HepG2 (cell line): Measurements from ENCODE around the gene DNAJC5. TPM values are rescaled to one million over a fixed set of nuclear protein-coding genes. Genes with fewer than 3 reads are reported as not detected.
A peak's percentile ranks its signal among the peaks of the same experiment; 100 is the strongest.

Experiments
- DNMT3B ChIP-seq: conservative IDR thresholded peaks from 2 replicates; pipeline ENCODE4 v1.6.1; 2016; ENCODE audit warnings: missing biosample characterization, control low read depth
- ELK4 ChIP-seq: sonication (generic); formaldehyde crosslinking; IDR thresholded peaks from 2 replicates; pipeline ENCODE4 v1.9.0; 2021; ENCODE audit warnings: missing genetic modification reagents, borderline replicate concordance
- GATAD2A ChIP-seq: IDR thresholded peaks from 2 replicates; pipeline ENCODE4 v1.6.1; 2016
- HDAC1 ChIP-seq: sonication (generic); formaldehyde crosslinking; IDR thresholded peaks from 2 replicates; pipeline ENCODE4 v1.5.1; 2020; ENCODE audit warnings: mild to moderate bottlenecking, missing genetic modification reagents
- HMGXB4 ChIP-seq, 2 experiments: sonication (generic) in 1 of 2; formaldehyde crosslinking in 1 of 2; IDR thresholded peaks; 2 replicates each; pipeline versions ENCODE4 v1.4.0 to v1.6.1; 2018 to 2020; ENCODE audit warnings: missing genetic modification reagents in 2 of 2, borderline replicate concordance in 1 of 2, low read depth in 1 of 2, mild to moderate bottlenecking in 1 of 2, missing biosample characterization in 1 of 2
- HNRNPK ChIP-seq: fragments of 200-400 bp; formaldehyde crosslinking; IDR thresholded peaks from 2 replicates; pipeline ENCODE4 v1.6.1; 2018; ENCODE audit warnings: low read length, low read depth, moderate library complexity, mild to moderate bottlenecking; ENCODE audit not compliant: poor library complexity, severe bottlenecking
- KLF12 ChIP-seq: sonication (generic); formaldehyde crosslinking; IDR thresholded peaks from 2 replicates; pipeline ENCODE4 v1.4.0; 2020; ENCODE audit warnings: missing genetic modification reagents, borderline replicate concordance
- NCOA2 ChIP-seq: sonication (generic); formaldehyde crosslinking; IDR thresholded peaks from 2 replicates; pipeline ENCODE4 v1.8.0; 2022; ENCODE audit warnings: inconsistent platforms
- NONO ChIP-seq, 2 experiments: fragments of 450-650 bp in 1 of 2; sonication (generic) in 1 of 2; formaldehyde crosslinking in 1 of 2; IDR thresholded peaks in 1 of 2; conservative IDR thresholded peaks in 1 of 2; 2 replicates each; pipeline versions ENCODE4 v1.6.1 to v1.8.0; 2017 to 2022; ENCODE audit warnings: mild to moderate bottlenecking in 1 of 2, missing genetic modification reagents in 1 of 2, moderate library complexity in 1 of 2
- NR2F6 ChIP-seq, 2 experiments: IDR thresholded peaks; 2 replicates each; pipeline ENCODE4 v1.6.1; 2016; ENCODE audit warnings: antibody characterized with exemption in 1 of 2, mild to moderate bottlenecking in 1 of 2
- PRDM15 ChIP-seq: sonication (generic); formaldehyde crosslinking; IDR thresholded peaks from 2 replicates; pipeline ENCODE4 v1.4.0; 2020; ENCODE audit warnings: missing genetic modification reagents
- PRPF4 ChIP-seq: fragments of 200-400 bp; formaldehyde crosslinking; IDR thresholded peaks from 2 replicates; pipeline ENCODE4 v1.6.1; 2016; ENCODE audit warnings: low read length, low read depth; ENCODE audit not compliant: poor library complexity, severe bottlenecking
- RXRB ChIP-seq: IDR thresholded peaks from 2 replicates; pipeline ENCODE4 v1.6.1; 2016; ENCODE audit warnings: borderline replicate concordance, missing genetic modification reagents, missing compliant biosample characterization
- SMAD3 ChIP-seq: sonication (generic); formaldehyde crosslinking; IDR thresholded peaks from 2 replicates; pipeline ENCODE4 v1.4.0; 2020; ENCODE audit warnings: missing genetic modification reagents
- TBX2 ChIP-seq: sonication (generic); formaldehyde crosslinking; IDR thresholded peaks from 2 replicates; pipeline ENCODE4 v1.5.0; 2020; ENCODE audit warnings: missing genetic modification reagents, mild to moderate bottlenecking, borderline replicate concordance
- TEAD3 ChIP-seq: optimal IDR thresholded peaks from 2 replicates; pipeline ENCODE3; 2016; ENCODE audit warnings: borderline replicate concordance
- ZNF782 ChIP-seq: sonication (generic); formaldehyde crosslinking; IDR thresholded peaks from 2 replicates; pipeline ENCODE4 v1.4.0; 2020; ENCODE audit warnings: missing genetic modification reagents, mild to moderate bottlenecking, borderline replicate concordance
- ZNF816 ChIP-seq: sonication (generic); formaldehyde crosslinking; IDR thresholded peaks from 2 replicates; pipeline ENCODE4 v1.8.0; 2022; ENCODE audit warnings: missing genetic modification reagents, mild to moderate bottlenecking, borderline replicate concordance
- ZSCAN12 ChIP-seq: sonication (generic); formaldehyde crosslinking; IDR thresholded peaks from 2 replicates; pipeline ENCODE4 v1.9.0; 2021; ENCODE audit warnings: mild to moderate bottlenecking, missing genetic modification reagents
- polyA plus RNA-seq, 8 experiments: library from polyadenylated mRNA; depleted of rRNA in 3 of 8; stranded (reverse) in 7 of 8; unstranded in 1 of 8; fragments of >200 nt; fragmentation: Illumina TruSeq in 4 of 8; extraction: Trizol in 4 of 8; gene quantifications; 2 replicates each; pipeline versions ENCODE4 v1.2.1 to v1.2.3, GENCODE V29; 2011 to 2016; ENCODE audit warnings: low read depth in 4 of 8, missing spikeins in 1 of 8, mixed read lengths in 1 of 8; ENCODE audit not compliant: insufficient read depth in 1 of 8
- total RNA-seq, 5 experiments: library from RNA; depleted of rRNA; stranded (reverse); fragments of >200 nt; fragmentation: Illumina TruSeq; extraction: Trizol; gene quantifications; 2 replicates each; pipeline ENCODE4 v1.2.3, GENCODE V29; 2016; ENCODE audit warnings: low read depth in 1 of 5

Gene DNAJC5
- total and polyA plus RNA-seq, 2 of the 13 experiments (the other 11 are each of a cell fraction or from before 2014, with no cell fraction given): 42.8 to 64.5 TPM

- no peak for TF ChIP-seq HNRNPK
- peak; percentile 79; the same call in 1 of the 2 replicates for TF ChIP-seq KLF12 (CRISPR knock-in tag)
- TF ChIP-seq GATAD2A (CRISPR knock-in tag): peak; percentile 88
- TF ChIP-seq RXRB: peak; percentile 54
- peak; percentile 41; the same call in 1 of the 2 replicates for TF ChIP-seq PRDM15 (CRISPR knock-in tag)
- TF ChIP-seq ZNF816: peak; percentile 78; the same call in 1 of the 2 replicates
- TF ChIP-seq DNMT3B (CRISPR knock-in tag): peak; percentile 49; the same call in 1 of the 2 replicates
- peak; percentile 58; the same call in 1 of the 2 replicates for TF ChIP-seq ZSCAN12 (CRISPR knock-in tag)
- TF ChIP-seq NONO (IDR thresholded peaks at IDR 0.05): no peak
- peak; percentile 72; the same call in 1 of the 2 replicates for TF ChIP-seq NONO (CRISPR knock-in tag; conservative IDR thresholded peaks at IDR 0.05)
- TF ChIP-seq PRPF4: no peak
- TF ChIP-seq HDAC1 (CRISPR knock-in tag): peak; percentile 96
- TF ChIP-seq SMAD3: 0 out of 2 replicates have a peak, but pooled peaks have one; percentile 47
- peak; percentile 80 for TF ChIP-seq NR2F6 (IDR thresholded peaks at IDR 0.05)
- TF ChIP-seq NR2F6 (CRISPR knock-in tag; IDR thresholded peaks at IDR 0.05): peak; percentile 85
- peak; percentile 61; the same call in 1 of the 2 replicates for TF ChIP-seq NCOA2 (CRISPR knock-in tag)
- no peak; the same call in 1 of the 2 replicates for TF ChIP-seq ZNF782
- peak; percentile 69 for TF ChIP-seq TEAD3 (CRISPR knock-in tag)
- peak; percentile 57 to 71 for TF ChIP-seq HMGXB4 (CRISPR knock-in tag; IDR thresholded peaks at IDR 0.05; ENCODE audit: borderline replicate concordance in 1 of 2, low read depth in 1 of 2)
- no peak for TF ChIP-seq ELK4 (CRISPR knock-in tag)
- peak; percentile 96 for TF ChIP-seq TBX2 (CRISPR knock-in tag)
Observed at GRCh38 chr20:63896264-63897105, 1.6 kb downstream of the DNAJC5 start (continued).
